Right cardiac atrium (tissue), 5 donors: ENCODE results near the gene LUM. TPM values are rescaled to one million over a fixed set of nuclear protein-coding genes. Genes with fewer than 3 reads are reported as not detected.
A peak's percentile ranks its signal among the peaks of the same experiment; 100 is the strongest.

ENCODE experiments used
- ATAC-seq, 2 donors: fragments of 200-7000 bp; cut with Tn5 transposase; one replicate each; pipeline versions ENCODE4 v1.8.0 to v1.9.1; 2020; ENCODE audit warnings: moderate library complexity in 2 of 2, mild to moderate bottlenecking in 1 of 2
- DNase-seq, 3 donors: peaks; one replicate each; pipeline ENCODE4 v3.0.0-alpha.2; 2020
- H3K27ac ChIP-seq: one replicate; pipeline ENCODE4 v1.5.1; 2013; ENCODE audit warnings: mild to moderate bottlenecking, low read length, control low read depth, moderate library complexity
- H3K27me3 ChIP-seq: one replicate; pipeline ENCODE4 v1.6.1; 2013; ENCODE audit not compliant: control insufficient read depth, insufficient read depth
- H3K4me1 ChIP-seq: one replicate; pipeline ENCODE4 v1.6.1; 2013; ENCODE audit warnings: low read length; ENCODE audit not compliant: control insufficient read depth, insufficient read depth
- H3K4me3 ChIP-seq: one replicate; pipeline ENCODE4 v1.5.1; 2013; ENCODE audit warnings: low read length, control low read depth
- H3K9me3 ChIP-seq: one replicate; pipeline ENCODE4 v1.6.1; 2013; ENCODE audit warnings: low read length; ENCODE audit not compliant: control insufficient read depth
- WGBS: extraction: QIAGEN DNeasy Blood & Tissue Kit; methylation state at CpG from one replicate; pipeline ENCODE4 v1.1.7; 2013; 5-methylcytosine and 5-hydroxymethylcytosine counted together
- intact Hi-C, 4 donors: fragments of 100-400 bp; cut with DNase I; formaldehyde crosslinking; loops; one replicate each; pipeline versions ENCODE4 v1.11.0 to v1.14.0; 2022 to 2023
- polyA plus RNA-seq: library from polyadenylated mRNA; stranded (reverse); fragments of 200-250 nt; gene quantifications from one replicate; pipeline ENCODE4 v1.2.3, GENCODE V29; 2013
- total RNA-seq, 4 donors: library from RNA; stranded (reverse); fragmentation: NEBNext Ultra II Directional; extraction: Animal tissue kit (Norgen Biotek cat#: 25700); gene quantifications; one replicate each; pipeline ENCODE4 v1.2.1, GENCODE V29; 2021
- donor health status: healthy with polysubstance abuse.
- donor health status: DM: no; HTN: yes; CAD: no.
- donor health status: DM: no; HTN: no; CAD: no.
- donor health status: DM: no; HTN: yes; CAD: no; lungs with severe emphysema.
- donor health status: DM: yes; HTN: yes; CAD: no.

The LUM gene
- total and polyA plus RNA-seq, 5 donors = 163 to 269 (median 253) TPM

- peak overlapping the region; percentile 52 for H3K4me3 ChIP-seq
- no peaks in the 10 kb centered on the region for H3K9me3 ChIP-seq
- WGBS = 64% methylated on average over 2 of the region's 2 CpGs
- H3K27me3 ChIP-seq = no peaks in the 10 kb centered on the region
- H3K27ac ChIP-seq = no peak overlapping the region
- no peak for ATAC-seq
- no peaks in the 10 kb centered on the region for H3K4me1 ChIP-seq
- no peak for DNase-seq
- intact Hi-C loops = loop anchor here in 3 of 4 donors (5.0 to 10.0 kb wide), 3 partner anchors 125 to 135 kb away; no protein-coding TSS in a partner anchor
Measured at GRCh38 chr12:91109581-91110310, 1.5 kb downstream of the LUM start.

GRCh38 chr12:91109148-91109564 lies 2.1 kb downstream of the LUM start:
- no peaks in the 10 kb centered on the region for H3K4me1 ChIP-seq
- intact Hi-C loops = loop anchor here in 3 of 4 donors (5.0 to 10.0 kb wide), 3 partner anchors 124 to 134 kb away; no protein-coding TSS in a partner anchor
- H3K27ac ChIP-seq = no peak overlapping the region
- WGBS = 20% methylated on average over 7 of the region's 7 CpGs
- H3K9me3 ChIP-seq = no peaks in the 10 kb centered on the region
- peak; percentile 80 to 81 for ATAC-seq
- peak overlapping the region; percentile 52 for H3K4me3 ChIP-seq
- no peaks in the 10 kb centered on the region for H3K27me3 ChIP-seq
- peak; percentile 73 to 95 (median 88) for DNase-seq

GRCh38 chr12:91108196-91108755 lies 3.0 kb downstream of the LUM start:
- intact Hi-C loops = loop anchor here in 3 of 4 donors (5.0 to 10.0 kb wide), 3 partner anchors 123 to 133 kb away; no protein-coding TSS in a partner anchor
- peak overlapping the region; percentile 52 for H3K4me3 ChIP-seq
- H3K4me1 ChIP-seq = no peaks in the 10 kb centered on the region
- DNase-seq (no peak), ATAC-seq (no peak)
- H3K27ac ChIP-seq = peak overlapping the region; percentile 52
- WGBS = 71% methylated on average over 5 of the region's 5 CpGs
- H3K9me3 ChIP-seq = no peaks in the 10 kb centered on the region
- no peaks in the 10 kb centered on the region for H3K27me3 ChIP-seq

DNA sequence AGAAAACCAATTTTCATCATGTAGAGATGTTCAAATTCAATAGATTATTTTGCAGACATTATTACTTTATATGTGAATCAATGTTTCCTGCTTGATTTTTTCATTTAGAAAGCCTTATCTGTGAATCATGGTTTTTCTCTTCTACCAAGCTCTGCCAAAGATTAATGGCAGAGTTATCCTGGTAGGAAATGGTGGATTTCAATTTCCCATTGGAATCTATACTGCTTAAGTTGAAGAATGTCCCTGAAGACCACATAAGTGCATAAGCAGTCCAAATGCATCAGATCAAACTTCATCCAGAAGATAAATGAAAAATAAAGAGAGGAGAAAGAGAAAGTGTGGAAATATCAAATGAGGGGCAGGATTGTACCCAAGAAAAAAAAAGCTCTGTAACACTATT lies 5.0 kb downstream of the LUM start:
- H3K27me3 ChIP-seq = no peaks in the 10 kb centered on the region
- no peaks in the 10 kb centered on the region for H3K9me3 ChIP-seq
- DNase-seq (no peak), ATAC-seq (no peak)
- H3K27ac ChIP-seq = no peak overlapping the region
- H3K4me1 ChIP-seq = no peaks in the 10 kb centered on the region
- intact Hi-C loops = loop anchor here in 3 of 4 donors (5.0 to 10.0 kb wide), 3 partner anchors 121 to 131 kb away; no protein-coding TSS in a partner anchor
- no peak overlapping the region for H3K4me3 ChIP-seq

DNA sequence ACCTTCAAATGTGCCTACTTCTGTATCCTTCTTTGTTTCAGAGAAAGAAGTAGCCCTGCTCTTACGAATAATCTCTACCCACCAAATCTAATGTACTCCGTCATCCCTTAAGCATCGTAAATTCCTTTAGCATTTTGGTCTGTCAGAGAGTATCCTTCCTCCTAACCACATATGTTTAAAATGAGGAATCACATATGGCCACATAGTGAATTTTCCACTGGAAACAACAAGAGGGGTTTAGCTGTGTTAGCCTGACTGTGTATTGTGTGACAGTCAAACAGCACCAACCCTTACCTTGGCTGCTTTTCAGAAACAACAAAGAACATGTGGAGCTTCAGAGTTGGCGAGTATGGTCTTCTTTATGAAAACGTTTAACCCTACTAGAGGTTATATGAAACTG lies 5.5 kb downstream of the LUM start:
- intact Hi-C loops = loop anchor here in 3 of 4 donors (5.0 to 10.0 kb wide), 3 partner anchors 121 to 131 kb away; no protein-coding TSS in a partner anchor
- WGBS = 61% methylated on average over 5 of the region's 5 CpGs
- DNase-seq = no peak
- no peaks in the 10 kb centered on the region for H3K4me1 ChIP-seq
- no peak overlapping the region for H3K4me3 ChIP-seq
- ATAC-seq = no peak
- no peak overlapping the region for H3K27ac ChIP-seq
- no peaks in the 10 kb centered on the region for H3K27me3 ChIP-seq
- no peaks in the 10 kb centered on the region for H3K9me3 ChIP-seq

DNA sequence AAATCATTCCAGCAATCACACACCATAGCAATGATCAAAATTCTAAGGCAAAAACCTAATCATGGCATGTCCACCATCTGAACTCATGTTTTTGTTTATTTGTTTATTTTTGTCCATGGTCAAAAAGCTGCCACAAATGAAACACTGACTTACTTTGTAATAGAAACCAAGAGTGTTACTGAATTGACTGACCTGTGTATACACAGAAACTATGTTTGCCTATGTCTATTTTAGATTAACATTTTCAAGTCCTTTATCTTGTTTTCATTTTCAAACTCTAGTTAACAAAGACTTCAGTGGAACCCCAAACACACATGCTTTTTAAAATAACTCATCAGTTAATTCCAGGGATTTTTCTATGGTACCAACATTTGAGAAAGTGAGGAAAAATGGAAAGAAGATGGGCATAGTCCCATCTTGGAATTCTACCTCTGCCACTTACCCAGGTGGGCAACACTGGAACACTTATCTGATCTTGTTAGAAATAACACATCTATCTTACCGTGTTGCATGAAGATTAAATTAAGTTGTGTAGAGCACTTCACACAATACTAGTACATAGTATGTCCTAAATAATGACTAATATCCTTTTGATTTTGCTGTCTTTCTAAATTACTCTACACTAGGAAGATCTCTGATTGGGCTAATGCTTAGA lies 6.4 kb downstream of the LUM start:
- Histone ChIP-seq H3K9me3 (no peaks in the 10 kb centered on the region), H3K4me3 (no peak overlapping the region), H3K4me1 (no peaks in the 10 kb centered on the region), H3K27me3 (no peaks in the 10 kb centered on the region), H3K27ac (no peak overlapping the region)
- 38% methylated on average over 1 of the region's 1 CpG for WGBS
- ATAC-seq = no peak
- intact Hi-C loops = loop anchor here in 3 of 4 donors (5.0 to 10.0 kb wide), 3 partner anchors 120 to 130 kb away; no protein-coding TSS in a partner anchor
- DNase-seq = no peak

DNA sequence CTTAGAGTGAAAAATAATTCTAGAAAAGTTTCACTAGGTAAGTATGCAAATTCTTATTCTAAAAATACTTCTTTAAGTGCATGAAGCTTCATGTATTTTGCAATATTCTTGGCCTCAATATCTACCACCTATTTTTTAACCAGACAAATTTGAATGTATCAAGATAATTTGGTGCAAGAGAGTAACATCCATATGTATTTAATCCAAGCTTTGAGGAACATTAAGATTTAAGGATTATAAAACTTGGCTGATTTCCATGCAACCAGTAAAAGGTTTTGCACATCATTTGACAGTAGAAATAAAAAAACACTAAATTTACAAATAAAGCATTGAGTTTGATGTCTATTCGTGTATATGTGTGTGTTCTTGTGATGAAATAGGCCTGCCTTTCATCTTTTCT lies 7.7 kb downstream of the LUM start:
- ATAC-seq (no peak), DNase-seq (no peak)
- Histone ChIP-seq H3K27ac (no peak overlapping the region), H3K4me3 (no peak overlapping the region), H3K9me3 (no peaks in the 10 kb centered on the region), H3K27me3 (no peaks in the 10 kb centered on the region), H3K4me1 (no peaks in the 10 kb centered on the region)
- WGBS = 57% methylated on average over 1 of the region's 1 CpG
- intact Hi-C loops = loop anchor here in 2 of 4 donors (10.0 kb wide), 2 partner anchors 119 to 129 kb away; no protein-coding TSS in a partner anchor

DNA sequence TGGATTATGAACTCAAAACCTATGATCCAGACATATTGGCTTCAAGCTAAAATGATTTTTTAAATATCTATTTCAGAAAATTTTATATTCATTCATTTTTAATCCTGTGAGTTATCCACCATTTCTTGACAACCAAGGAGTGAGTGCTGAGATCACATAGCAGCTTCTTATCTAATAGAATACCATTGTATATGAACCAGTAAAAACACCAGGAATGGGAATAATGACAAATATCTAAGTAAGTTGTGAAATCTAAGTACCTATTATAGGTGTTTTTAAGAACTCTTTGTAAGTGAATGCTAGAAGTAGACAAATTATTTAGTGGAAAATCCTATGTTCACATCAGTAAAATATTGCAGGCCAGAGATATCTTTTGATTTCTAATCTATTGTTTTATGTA lies 8.2 kb downstream of the LUM start:
- intact Hi-C loops = loop anchor here in 2 of 4 donors (10.0 kb wide), 2 partner anchors 118 to 128 kb away; no protein-coding TSS in a partner anchor
- no peak overlapping the region for H3K27ac ChIP-seq
- DNase-seq (no peak), ATAC-seq (no peak)
- H3K9me3 ChIP-seq = no peaks in the 10 kb centered on the region
- no peaks in the 10 kb centered on the region for H3K27me3 ChIP-seq
- no peak overlapping the region for H3K4me3 ChIP-seq
- H3K4me1 ChIP-seq = no peaks in the 10 kb centered on the region

DNA sequence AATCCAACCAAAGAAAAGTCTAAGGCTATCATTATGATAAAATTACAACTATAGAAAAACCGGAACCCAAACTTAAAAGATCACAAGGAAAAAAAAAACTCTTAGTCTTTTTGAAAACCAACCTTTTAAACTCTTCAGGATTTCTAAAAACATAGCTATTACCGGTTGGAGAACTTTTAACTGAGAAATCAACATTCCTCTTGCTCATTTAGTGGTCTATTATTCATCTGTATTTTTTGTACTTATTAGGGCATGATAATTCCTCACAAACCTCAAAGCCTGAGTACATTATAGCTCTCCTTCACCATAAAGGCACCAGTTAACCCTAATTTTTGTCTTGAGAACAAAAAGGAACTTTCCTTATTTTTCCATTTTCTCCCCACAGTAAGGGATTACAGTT lies 10.4 kb downstream of the LUM start:
- Histone ChIP-seq H3K4me3 (no peak overlapping the region), H3K27ac (no peak overlapping the region), H3K4me1 (no peaks in the 10 kb centered on the region), H3K27me3 (no peaks in the 10 kb centered on the region), H3K9me3 (no peaks in the 10 kb centered on the region)
- ATAC-seq (no peak), DNase-seq (no peak)
- intact Hi-C loops = loop anchor here in 2 of 4 donors (10.0 kb wide), 2 partner anchors 116 to 126 kb away; no protein-coding TSS in a partner anchor
- WGBS = 74% methylated on average over 2 of the region's 2 CpGs

GRCh38 chr12:91099836-91100235 lies 11.5 kb downstream of the LUM start:
- WGBS = 76% methylated on average over 2 of the region's 2 CpGs
- Histone ChIP-seq H3K27me3 (no peaks in the 10 kb centered on the region), H3K9me3 (no peaks in the 10 kb centered on the region), H3K27ac (no peak overlapping the region), H3K4me3 (no peak overlapping the region), H3K4me1 (no peaks in the 10 kb centered on the region)
- DNase-seq (no peak), ATAC-seq (no peak)
- intact Hi-C loops = loop anchor here in 2 of 4 donors (10.0 kb wide), 2 partner anchors 115 to 125 kb away; no protein-coding TSS in a partner anchor

- H3K4me1 ChIP-seq = no peaks in the 10 kb centered on the region
- H3K4me3 ChIP-seq = no peak overlapping the region
- no peaks in the 10 kb centered on the region for H3K9me3 ChIP-seq
- WGBS = 46% methylated on average over 2 of the region's 2 CpGs
- intact Hi-C loops = no loop called here
- no peak for ATAC-seq
- no peak overlapping the region for H3K27ac ChIP-seq
- DNase-seq = no peak
- H3K27me3 ChIP-seq = no peaks in the 10 kb centered on the region
Measured at GRCh38 chr12:91099341-91099740, 12.0 kb downstream of the LUM start.
